Lung (tissue), 12 donors: ENCODE measurements around the gene ANXA7. TPM values are rescaled to one million over a fixed set of nuclear protein-coding genes. Genes with fewer than 3 reads are reported as not detected.

Experiments used
- ATAC-seq: fragments of 200-7000 bp; cut with Tn5 transposase; one replicate; pipeline ENCODE4 v1.9.1; 2020; ENCODE audit warnings: moderate number of reproducible peaks; ENCODE audit not compliant: insufficient read depth, low FRiP score
- DNase-seq, 3 donors: peaks; one replicate each; pipeline ENCODE4 v3.0.0-alpha.2; 2013 to 2017
- H3K27ac ChIP-seq, 2 donors: one replicate each; pipeline ENCODE4 v1.5.1; 2013; ENCODE audit warnings: mild to moderate bottlenecking in 2 of 2, moderate library complexity in 2 of 2, control low read depth in 1 of 2, inconsistent platforms in 1 of 2, low read depth in 1 of 2, low read length in 1 of 2
- H3K27me3 ChIP-seq, 3 donors: one replicate each; pipeline ENCODE4 v1.5.1; 2013; ENCODE audit warnings: low read length in 2 of 3; ENCODE audit not compliant: control insufficient read depth in 3 of 3, insufficient read depth in 3 of 3
- H3K36me3 ChIP-seq, 4 donors: one replicate each; pipeline ENCODE4 v1.5.1; 2013; ENCODE audit warnings: low read length in 4 of 4, mild to moderate bottlenecking in 1 of 4, moderate library complexity in 1 of 4; ENCODE audit not compliant: control insufficient read depth in 4 of 4, insufficient read depth in 4 of 4
- H3K4me1 ChIP-seq, 5 donors: one replicate each; pipeline ENCODE4 v1.5.1; 2013; ENCODE audit warnings: low read length in 5 of 5, mild to moderate bottlenecking in 2 of 5, moderate library complexity in 1 of 5; ENCODE audit not compliant: control insufficient read depth in 5 of 5, insufficient read depth in 5 of 5
- H3K4me3 ChIP-seq: one replicate; pipeline ENCODE4 v1.5.1; 2013; ENCODE audit warnings: mild to moderate bottlenecking, control low read depth, moderate library complexity
- H3K9ac ChIP-seq, 2 donors: one replicate each; pipeline ENCODE4 v1.5.1; 2013; ENCODE audit warnings: low read length in 2 of 2, control low read depth in 1 of 2; ENCODE audit not compliant: insufficient read depth in 1 of 2
- H3K9me3 ChIP-seq, 4 donors: one replicate each; pipeline ENCODE4 v1.5.1; 2013; ENCODE audit warnings: low read length in 3 of 4, mild to moderate bottlenecking in 1 of 4, moderate library complexity in 1 of 4; ENCODE audit not compliant: control insufficient read depth in 4 of 4, insufficient read depth in 3 of 4
- CTCF ChIP-seq: IDR thresholded peaks from 2 replicates; pipeline ENCODE4 v1.5.1; 2012; ENCODE audit warnings: mild to moderate bottlenecking; ENCODE audit errors: control extremely low read depth, extremely low read depth
- WGBS, 2 donors: extraction: QIAGEN DNeasy Blood & Tissue Kit; methylation state at CpG; one replicate each; pipeline ENCODE4 v1.1.7; 2013; 5-methylcytosine and 5-hydroxymethylcytosine counted together
- polyA plus RNA-seq, 2 donors: library from polyadenylated mRNA; stranded (reverse); fragments of 200-250 nt; gene quantifications; one replicate each; pipeline ENCODE4 v1.2.1, GENCODE V29; 2013
- total RNA-seq, 2 donors: library from RNA; depleted of rRNA in 1 of 2; stranded (reverse); fragments of >200 nt in 1 of 2; gene quantifications; one replicate each; pipeline ENCODE4 v1.2.1, GENCODE V29; 2014 to 2021
- donor health status: control.
- donor health status: control.
- donor health status: Bipolar disorder and iron deficiency.
- donor health status: healthy.
- donor health status: DM: yes; HTN: yes; CAD: no.

The ANXA7 gene
- total and polyA plus RNA-seq, 4 donors: 59.3 to 134 (median 99.0) TPM

DNA sequence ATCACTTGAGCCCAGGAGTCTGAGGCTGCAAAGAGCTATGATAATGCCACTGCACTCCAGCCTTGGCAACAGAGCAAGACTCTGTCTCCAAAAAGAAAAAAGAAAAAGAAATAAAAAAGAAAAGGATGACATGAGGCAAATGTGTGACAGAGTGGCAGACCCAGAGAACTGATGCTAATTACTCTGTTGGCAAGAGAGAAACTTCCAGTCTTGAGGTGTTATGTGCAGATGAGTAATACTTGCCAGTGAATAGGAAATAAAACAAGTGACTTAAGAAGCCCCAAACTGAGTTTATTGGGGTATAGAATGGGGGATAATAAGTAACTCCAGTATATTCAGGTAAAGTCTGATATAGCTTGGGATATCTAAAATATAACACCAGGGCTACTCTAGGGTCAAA is 9.5 kb upstream of the ANXA7 start:
- TF ChIP-seq CTCF: no peak
- peaks cover 11 to 50% (median 22%) of the 10 kb centered on the region in 4 donors for H3K36me3 ChIP-seq
- DNase-seq: no peak

DNA sequence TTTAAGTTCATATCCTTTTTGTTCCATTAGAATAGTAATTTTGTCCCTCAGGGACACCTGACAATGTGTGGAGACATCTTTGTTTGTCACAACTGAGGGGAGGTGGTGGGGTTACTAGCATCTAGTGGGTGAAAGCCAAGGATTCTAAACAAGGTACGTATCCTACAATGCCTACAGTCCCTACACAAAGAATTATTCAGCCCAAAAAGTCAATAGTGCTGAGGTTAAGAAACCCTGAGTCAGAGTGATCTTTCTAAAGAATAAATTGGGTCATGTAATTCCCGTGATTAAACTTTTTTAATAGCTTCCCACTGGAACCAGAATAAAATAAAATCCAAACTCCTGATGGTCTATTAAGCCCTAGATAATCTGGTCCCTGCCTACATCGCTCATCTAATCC is 2.7 kb upstream of the ANXA7 start:
- H3K9me3 ChIP-seq: no peaks in the 10 kb centered on the region
- no peak overlapping the region for H3K27ac ChIP-seq
- 97% methylated on average over 3 of the region's 3 CpGs for WGBS, 2 donors
- ATAC-seq (no peak), DNase-seq (no peak)
- no peak overlapping the region for H3K4me3 ChIP-seq
- H3K4me1 ChIP-seq: peaks cover 0 to 13% (median 4%) of the 10 kb centered on the region in 5 donors
- H3K27me3 ChIP-seq: no peaks in the 10 kb centered on the region
- no peak overlapping the region for H3K9ac ChIP-seq
- no peak for TF ChIP-seq CTCF
- H3K36me3 ChIP-seq: peaks cover 0 to 2% (median 0%) of the 10 kb centered on the region in 4 donors

More for the DNA sequence above, 9.5 kb upstream of the ANXA7 start:
- ATAC-seq: no peak
- no peaks in the 10 kb centered on the region for H3K27me3 ChIP-seq
- H3K9ac ChIP-seq: no peak overlapping the region
- H3K9me3 ChIP-seq: no peaks in the 10 kb centered on the region
- H3K4me1 ChIP-seq: no peaks in the 10 kb centered on the region
- no peak overlapping the region for H3K27ac ChIP-seq
- no peak overlapping the region for H3K4me3 ChIP-seq

GRCh38 chr10:73414230-73414945 is 530 bp upstream of the ANXA7 start:
- peak overlapping the region in 1 of 2 donors; percentile 81 for H3K9ac ChIP-seq
- ATAC-seq: peak; percentile 8
- no peaks in the 10 kb centered on the region for H3K9me3 ChIP-seq
- peak overlapping the region; percentile 90 for H3K4me3 ChIP-seq
- peaks cover 0 to 13% (median 4%) of the 10 kb centered on the region in 5 donors for H3K4me1 ChIP-seq
- H3K36me3 ChIP-seq: no peaks in the 10 kb centered on the region
- TF ChIP-seq CTCF: no peak
- peak in 1 of 3 donors; percentile 3 for DNase-seq
- H3K27me3 ChIP-seq: no peaks in the 10 kb centered on the region
- WGBS, 2 donors: 4 to 6% methylated on average over 17 of the region's 17 CpGs
- peak overlapping the region; percentile 43 to 68 for H3K27ac ChIP-seq
